DOHH2 (cell line): Measurements from ENCODE around the gene SLC66A2.

ENCODE experiments used
- H3F3A ChIP-seq: fragments of 200-600 bp; sonication (generic), shearing (Covaris generic); 2 replicates; pipeline ENCODE4 v1.6.0; 2016; ENCODE audit warnings: antibody characterized with exemption, mild to moderate bottlenecking; ENCODE audit not compliant: control insufficient read depth, insufficient read depth
- H3K27ac ChIP-seq: fragments of 200-600 bp; sonication (generic); 2 replicates; pipeline ENCODE4 v1.5.1; 2014; ENCODE audit warnings: low read depth, mild to moderate bottlenecking, low read length, moderate library complexity
- H3K27me3 ChIP-seq: fragments of 200-600 bp; sonication (generic); 2 replicates; pipeline ENCODE4 v1.6.1; 2014; ENCODE audit warnings: mild to moderate bottlenecking, low read length, mixed read lengths; ENCODE audit not compliant: control insufficient read depth
- H3K36me3 ChIP-seq: fragments of 200-600 bp; sonication (generic); 2 replicates; pipeline ENCODE4 v1.6.1; 2014; ENCODE audit warnings: mild to moderate bottlenecking, low read length, moderate library complexity, mixed read lengths; ENCODE audit not compliant: control insufficient read depth
- H3K4me1 ChIP-seq: fragments of 200-600 bp; sonication (generic); 2 replicates; pipeline ENCODE4 v1.6.1; 2014; ENCODE audit warnings: mild to moderate bottlenecking, low read length, mixed read lengths; ENCODE audit not compliant: control insufficient read depth
- H3K4me2 ChIP-seq: fragments of 200-600 bp; sonication (generic); 2 replicates; pipeline ENCODE4 v1.6.0; 2014; ENCODE audit warnings: mild to moderate bottlenecking, low read length, moderate library complexity
- H3K4me3 ChIP-seq: fragments of 200-600 bp; sonication (generic); 2 replicates; pipeline ENCODE4 v1.5.1; 2014; ENCODE audit warnings: mild to moderate bottlenecking, low read length, mixed read lengths
- H3K79me2 ChIP-seq: fragments of 200-600 bp; sonication (generic); 2 replicates; pipeline ENCODE4 v1.6.1; 2014; ENCODE audit warnings: mild to moderate bottlenecking, low read length, mixed read lengths; ENCODE audit not compliant: control insufficient read depth
- H3K9me2 ChIP-seq: fragments of 200-600 bp; sonication (generic); replicated peaks from 2 replicates; pipeline ENCODE4 v1.6.1; 2014; ENCODE audit warnings: mild to moderate bottlenecking, low read length, mixed read lengths; ENCODE audit not compliant: control insufficient read depth
- H3K9me3 ChIP-seq: fragments of 200-600 bp; sonication (generic); 2 replicates; pipeline ENCODE4 v1.6.1; 2014; ENCODE audit warnings: antibody characterized with exemption, low read length, mixed read lengths; ENCODE audit not compliant: control insufficient read depth, insufficient read depth
- H4K20me1 ChIP-seq: fragments of 200-600 bp; sonication (generic); 2 replicates; pipeline ENCODE4 v1.6.0; 2014; ENCODE audit warnings: low read depth, mild to moderate bottlenecking, antibody characterized with exemption, low read length, moderate library complexity; ENCODE audit not compliant: control insufficient read depth, insufficient read depth
- EZH2phosphoT487 ChIP-seq: fragments of 200-600 bp; sonication (generic); IDR thresholded peaks from 2 replicates; pipeline ENCODE4 v1.6.1; 2017; ENCODE audit warnings: borderline replicate concordance, mild to moderate bottlenecking, antibody characterized with exemption, low read length, moderate library complexity, mixed read lengths
- TF ChIP-seq, protein P1 (sequence below): fragments of 200-600 bp; sonication (generic); IDR thresholded peaks from one replicate; pipeline ENCODE4 v1.5.1; 2014; ENCODE audit warnings: antibody characterized with exemption, mild to moderate bottlenecking, low read depth, low read length; ENCODE audit not compliant: poor library complexity, severe bottlenecking

SLC66A2 gene

GRCh38 chr18:79975985-79976680 is 24.7 kb upstream of the SLC66A2 start:
- TF ChIP-seq, protein P1, sequence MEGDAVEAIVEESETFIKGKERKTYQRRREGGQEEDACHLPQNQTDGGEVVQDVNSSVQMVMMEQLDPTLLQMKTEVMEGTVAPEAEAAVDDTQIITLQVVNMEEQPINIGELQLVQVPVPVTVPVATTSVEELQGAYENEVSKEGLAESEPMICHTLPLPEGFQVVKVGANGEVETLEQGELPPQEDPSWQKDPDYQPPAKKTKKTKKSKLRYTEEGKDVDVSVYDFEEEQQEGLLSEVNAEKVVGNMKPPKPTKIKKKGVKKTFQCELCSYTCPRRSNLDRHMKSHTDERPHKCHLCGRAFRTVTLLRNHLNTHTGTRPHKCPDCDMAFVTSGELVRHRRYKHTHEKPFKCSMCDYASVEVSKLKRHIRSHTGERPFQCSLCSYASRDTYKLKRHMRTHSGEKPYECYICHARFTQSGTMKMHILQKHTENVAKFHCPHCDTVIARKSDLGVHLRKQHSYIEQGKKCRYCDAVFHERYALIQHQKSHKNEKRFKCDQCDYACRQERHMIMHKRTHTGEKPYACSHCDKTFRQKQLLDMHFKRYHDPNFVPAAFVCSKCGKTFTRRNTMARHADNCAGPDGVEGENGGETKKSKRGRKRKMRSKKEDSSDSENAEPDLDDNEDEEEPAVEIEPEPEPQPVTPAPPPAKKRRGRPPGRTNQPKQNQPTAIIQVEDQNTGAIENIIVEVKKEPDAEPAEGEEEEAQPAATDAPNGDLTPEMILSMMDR, result no peak
- no peak for TF ChIP-seq EZH2phosphoT487
- no peaks in the 10 kb centered on the region for H3K9me3 ChIP-seq
- no peak overlapping the region for H3K27ac ChIP-seq
- no peaks in the 10 kb centered on the region for H3K9me2 ChIP-seq
- H3K4me1 ChIP-seq, result no peaks in the 10 kb centered on the region
- H3K4me3 ChIP-seq, result no peak overlapping the region
- H3K79me2 ChIP-seq, result peaks cover 96% of the 10 kb centered on the region
- peaks cover 3% of the 10 kb centered on the region; the same call in 1 of the 2 replicates for H3F3A ChIP-seq
- H3K36me3 ChIP-seq, result peaks cover 86% of the 10 kb centered on the region
- H4K20me1 ChIP-seq, result peaks cover 39% of the 10 kb centered on the region
- no peaks in the 10 kb centered on the region for H3K27me3 ChIP-seq
- no peak overlapping the region for H3K4me2 ChIP-seq

DNA sequence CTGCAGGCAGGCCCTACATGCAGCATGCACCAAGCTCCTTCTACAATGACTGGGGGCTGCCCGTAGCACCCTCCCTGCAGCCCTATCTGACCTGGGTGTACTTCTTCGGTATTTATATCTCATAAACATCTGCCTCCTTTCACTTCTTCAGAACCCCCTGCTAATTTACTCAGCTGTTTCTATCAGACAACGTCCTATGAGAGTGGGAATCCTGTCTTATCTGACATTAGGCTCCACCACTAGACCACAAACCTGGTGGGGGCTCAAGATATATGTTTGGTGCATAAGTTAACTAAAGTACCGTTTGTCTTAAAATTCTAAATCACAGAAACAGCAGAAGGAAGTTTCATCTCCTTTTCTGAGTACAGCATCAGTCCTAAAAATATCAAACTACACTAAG is 23.6 kb upstream of the SLC66A2 start:
- H3K4me2 ChIP-seq, result no peak overlapping the region
- no peaks in the 10 kb centered on the region for H3K9me2 ChIP-seq
- peaks cover 12% of the 10 kb centered on the region for H3F3A ChIP-seq
- no peak overlapping the region for H3K27ac ChIP-seq
- peaks cover 90% of the 10 kb centered on the region for H3K36me3 ChIP-seq
- H3K79me2 ChIP-seq, result peaks cover 95% of the 10 kb centered on the region
- TF ChIP-seq, protein P1, result no peak
- no peak for TF ChIP-seq EZH2phosphoT487
- no peaks in the 10 kb centered on the region for H3K9me3 ChIP-seq
- peaks cover 37% of the 10 kb centered on the region for H4K20me1 ChIP-seq
- H3K4me3 ChIP-seq, result no peak overlapping the region
- no peaks in the 10 kb centered on the region for H3K27me3 ChIP-seq
- no peaks in the 10 kb centered on the region for H3K4me1 ChIP-seq

- no peaks in the 10 kb centered on the region for H3K9me2 ChIP-seq
- no peaks in the 10 kb centered on the region for H3K9me3 ChIP-seq
- no peak overlapping the region for H3K4me2 ChIP-seq
- H3K4me3 ChIP-seq, result no peak overlapping the region
- H3K79me2 ChIP-seq, result peaks cover 93% of the 10 kb centered on the region
- H3K27me3 ChIP-seq, result no peaks in the 10 kb centered on the region
- H3K4me1 ChIP-seq, result no peaks in the 10 kb centered on the region
- H3F3A ChIP-seq, result peaks cover 18% of the 10 kb centered on the region
- peaks cover 29% of the 10 kb centered on the region for H4K20me1 ChIP-seq
- no peak overlapping the region for H3K27ac ChIP-seq
- peaks cover 89% of the 10 kb centered on the region for H3K36me3 ChIP-seq
- TF ChIP-seq, protein P1, result no peak
- TF ChIP-seq EZH2phosphoT487, result no peak
These were observed 22.7 kb upstream of the SLC66A2 start for GRCh38 chr18:79974025-79974654.
